Measurements from ENCODE around the gene OR52N2.

The OR52N2 gene

GRCh38 chr11:5803982-5804381 is 4.7 kb upstream of the OR52N2 start:
- H3K79me2 ChIP-seq, result no peaks in the 10 kb centered on the region
- no peak for TF ChIP-seq CTCF (IDR thresholded peaks at IDR 0.05)

GRCh38 chr11:5807580-5807979 is 1.1 kb upstream of the OR52N2 start:
- H3K9me3 ChIP-seq (ENCODE audit: control insufficient read depth, low read length), result no peaks in the 10 kb centered on the region
- H3K4me3 ChIP-seq (ENCODE audit: low read depth, low read length), result no peak overlapping the region
- H3K9ac ChIP-seq, result no peak overlapping the region
- H3K79me2 ChIP-seq, result no peaks in the 10 kb centered on the region
- H3K27ac ChIP-seq, result no peak overlapping the region
- no peak overlapping the region for H3K4me2 ChIP-seq (ENCODE audit: low read length)
- no peaks in the 10 kb centered on the region for H3K4me1 ChIP-seq
- no peak for TF ChIP-seq CTCF (IDR thresholded peaks at IDR 0.05)
- H2AFZ ChIP-seq, result no peak overlapping the region
- no peaks in the 10 kb centered on the region for H3K36me3 ChIP-seq (ENCODE audit: control insufficient read depth, insufficient read depth, low read length)
- H3K27me3 ChIP-seq (ENCODE audit: control insufficient read depth, insufficient read depth, low read length), result no peaks in the 10 kb centered on the region

More at GRCh38 chr11:5803982-5804381, 4.7 kb upstream of the OR52N2 start:
- Histone ChIP-seq H3K4me1 (no peaks in the 10 kb centered on the region), H2AFZ (no peak overlapping the region), H3K9ac (no peak overlapping the region), H3K36me3 (ENCODE audit: control insufficient read depth, insufficient read depth, low read length) (no peaks in the 10 kb centered on the region), H3K27me3 (ENCODE audit: control insufficient read depth, insufficient read depth, low read length) (no peaks in the 10 kb centered on the region), H3K4me3 (ENCODE audit: low read depth, low read length) (no peak overlapping the region), H3K27ac (no peak overlapping the region), H3K9me3 (ENCODE audit: control insufficient read depth, low read length) (no peaks in the 10 kb centered on the region), H3K4me2 (ENCODE audit: low read length) (no peak overlapping the region)

GRCh38 chr11:5809122-5809519 is 397 bp downstream of the OR52N2 start:
- H3K4me3 ChIP-seq (ENCODE audit: low read depth, low read length), result peak overlapping the region; percentile 33
- no peak for TF ChIP-seq CTCF (IDR thresholded peaks at IDR 0.05)
- no peak overlapping the region for H3K9ac ChIP-seq
- peak overlapping the region; percentile 72 for H3K4me2 ChIP-seq (ENCODE audit: low read length)
- no peaks in the 10 kb centered on the region for H3K27me3 ChIP-seq (ENCODE audit: control insufficient read depth, insufficient read depth, low read length)
- H2AFZ ChIP-seq, result peak overlapping the region; percentile 46
- no peaks in the 10 kb centered on the region for H3K9me3 ChIP-seq (ENCODE audit: control insufficient read depth, low read length)
- no peaks in the 10 kb centered on the region for H3K4me1 ChIP-seq
- H3K27ac ChIP-seq, result no peak overlapping the region
- H3K36me3 ChIP-seq (ENCODE audit: control insufficient read depth, insufficient read depth, low read length), result no peaks in the 10 kb centered on the region
- no peaks in the 10 kb centered on the region for H3K79me2 ChIP-seq

- no peak overlapping the region for H3K27ac ChIP-seq
- TF ChIP-seq CTCF (IDR thresholded peaks at IDR 0.05), result no peak
These were observed 1.4 kb downstream of the OR52N2 start for GRCh38 chr11:5809905-5810795.

GRCh38 chr11:5815534-5815933 is 6.8 kb downstream of the OR52N2 start:
- H3K4me1 ChIP-seq, result no peaks in the 10 kb centered on the region
- no peaks in the 10 kb centered on the region for H3K36me3 ChIP-seq (ENCODE audit: control insufficient read depth, insufficient read depth, low read length)
- H3K27me3 ChIP-seq (ENCODE audit: control insufficient read depth, insufficient read depth, low read length), result no peaks in the 10 kb centered on the region
- H3K27ac ChIP-seq, result no peak overlapping the region
- no peak overlapping the region for H2AFZ ChIP-seq
- no peak overlapping the region for H3K4me2 ChIP-seq (ENCODE audit: low read length)
- no peaks in the 10 kb centered on the region for H3K79me2 ChIP-seq
- no peaks in the 10 kb centered on the region for H3K9me3 ChIP-seq (ENCODE audit: control insufficient read depth, low read length)
- TF ChIP-seq CTCF (IDR thresholded peaks at IDR 0.05), result no peak
- H3K4me3 ChIP-seq (ENCODE audit: low read depth, low read length), result no peak overlapping the region
- no peak overlapping the region for H3K9ac ChIP-seq

More at GRCh38 chr11:5809905-5810795, 1.4 kb downstream of the OR52N2 start:
- H3K4me2 ChIP-seq (ENCODE audit: low read length), result no peak overlapping the region
- H3K9me3 ChIP-seq (ENCODE audit: control insufficient read depth, low read length), result no peaks in the 10 kb centered on the region
- no peaks in the 10 kb centered on the region for H3K4me1 ChIP-seq
- H3K4me3 ChIP-seq (ENCODE audit: low read depth, low read length), result no peak overlapping the region
- H3K9ac ChIP-seq, result no peak overlapping the region
- H2AFZ ChIP-seq, result no peak overlapping the region
- H3K27me3 ChIP-seq (ENCODE audit: control insufficient read depth, insufficient read depth, low read length), result no peaks in the 10 kb centered on the region
- H3K36me3 ChIP-seq (ENCODE audit: control insufficient read depth, insufficient read depth, low read length), result no peaks in the 10 kb centered on the region
- H3K79me2 ChIP-seq, result no peaks in the 10 kb centered on the region

Measured in parathyroid adenoma (tissue), 2 donors.